Thyroid gland (tissue), 4 donors: ENCODE measurements around the gene EVI5L. TPM values are rescaled to one million over a fixed set of nuclear protein-coding genes. Genes with fewer than 3 reads are reported as not detected.

Experiments
- DNase-seq, 2 donors: peaks; one replicate each; pipeline ENCODE4 v3.0.0-alpha.2; 2019
- H3K27ac ChIP-seq, 3 donors: fragments of 200-600 bp; sonication (generic); 1 replicate in 2 of 3; 2 replicates in 1 of 3; pipeline ENCODE4 v1.5.1; 2016 to 2019; ENCODE audit warnings: mild to moderate bottlenecking in 1 of 3, moderate library complexity in 1 of 3
- H3K27me3 ChIP-seq: fragments of 200-600 bp; sonication (generic); one replicate; pipeline ENCODE4 v1.5.1; 2019
- H3K36me3 ChIP-seq, 2 donors: fragments of 200-600 bp; sonication (generic); one replicate each; pipeline ENCODE4 v1.5.1; 2016 to 2019
- H3K4me1 ChIP-seq, 2 donors: fragments of 200-600 bp; sonication (generic); one replicate each; pipeline ENCODE4 v1.5.1; 2017 to 2019
- H3K4me3 ChIP-seq, 3 donors: fragments of 200-600 bp; sonication (generic); replicated peaks in 1 of 3; 1 replicate in 2 of 3; 2 replicates in 1 of 3; pipeline ENCODE4 v1.5.1; 2016; ENCODE audit warnings: mild to moderate bottlenecking in 1 of 3
- H3K9me3 ChIP-seq: fragments of 200-600 bp; sonication (generic); one replicate; pipeline ENCODE4 v1.5.1; 2017
- CTCF ChIP-seq, 6 experiments: fragments of 200-600 bp in 3 of 6; fragments of 450-650 bp in 3 of 6; sonication (generic) in 3 of 6; IDR thresholded peaks; one replicate each; pipeline ENCODE4 v1.5.1; 2016 to 2019; ENCODE audit warnings: antibody characterized with exemption in 6 of 6, mild to moderate bottlenecking in 2 of 6, inconsistent platforms in 1 of 6, moderate library complexity in 1 of 6
- POLR2A ChIP-seq, 2 donors: fragments of 450-650 bp; IDR thresholded peaks; one replicate each; pipeline ENCODE4 v1.6.1; 2017; ENCODE audit warnings: antibody characterized with exemption in 2 of 2, mild to moderate bottlenecking in 2 of 2, moderate library complexity in 1 of 2
- WGBS, 2 donors: methylation state at CpG; one replicate each; pipeline ENCODE4 v1.1.5; 2017; 5-methylcytosine and 5-hydroxymethylcytosine counted together
- intact Hi-C: fragments of 100-400 bp; cut with DNase I; formaldehyde crosslinking; loops from one replicate; pipeline ENCODE4 v1.15.1; 2023
- total RNA-seq, 4 donors: library from RNA; depleted of rRNA; stranded (reverse); fragments of >200 nt; gene quantifications; one replicate each; pipeline ENCODE4 v1.2.3, GENCODE V29; 2016

Gene EVI5L
- total RNA-seq, 4 donors from 2014 or later = 9.8 to 29.3 (median 21.8) TPM

- Histone ChIP-seq H3K36me3 (no peaks in the 10 kb centered on the region), H3K27me3 (no peaks in the 10 kb centered on the region), H3K4me1 (no peaks in the 10 kb centered on the region), H3K9me3 (no peaks in the 10 kb centered on the region), H3K4me3 (no peak overlapping the region), H3K27ac (no peak overlapping the region)
- intact Hi-C loops = no loop called here
- TF ChIP-seq CTCF (IDR thresholded peaks at IDR 0.05) = no peak
- no peak for TF ChIP-seq POLR2A (IDR thresholded peaks at IDR 0.05)
- DNase-seq = no peak
- WGBS, 2 donors = 92% methylated on average over 4 of the region's 4 CpGs
These were observed 7.0 kb upstream of the EVI5L start for GRCh38 chr19:7822910-7823515.

GRCh38 chr19:7823686-7824301 is 6.2 kb upstream of the EVI5L start:
- no peak overlapping the region for H3K4me3 ChIP-seq
- intact Hi-C loops = no loop called here
- no peak for TF ChIP-seq CTCF (IDR thresholded peaks at IDR 0.05)
- no peak for TF ChIP-seq POLR2A (IDR thresholded peaks at IDR 0.05)
- H3K27ac ChIP-seq = no peak overlapping the region
- no peak for DNase-seq
- 46 to 56% methylated on average over 9 of the region's 9 CpGs for WGBS, 2 donors
- no peaks in the 10 kb centered on the region for H3K9me3 ChIP-seq
- no peaks in the 10 kb centered on the region for H3K4me1 ChIP-seq
- no peaks in the 10 kb centered on the region for H3K27me3 ChIP-seq
- no peaks in the 10 kb centered on the region for H3K36me3 ChIP-seq

- H3K27ac ChIP-seq = no peak overlapping the region
- DNase-seq = no peak
- H3K9me3 ChIP-seq = no peaks in the 10 kb centered on the region
- H3K27me3 ChIP-seq = no peaks in the 10 kb centered on the region
- H3K36me3 ChIP-seq = no peaks in the 10 kb centered on the region
- peak overlapping the region in 1 of 3 donors; percentile 3 for H3K4me3 ChIP-seq
- TF ChIP-seq POLR2A (IDR thresholded peaks at IDR 0.05) (no peak), CTCF (IDR thresholded peaks at IDR 0.05) (no peak)
- 8 to 10% methylated on average over 13 to 18 of the region's 18 CpGs for WGBS, 2 donors
- intact Hi-C loops = no loop called here
- H3K4me1 ChIP-seq = peaks cover 10 to 25% of the 10 kb centered on the region in 2 donors
These were observed 875 bp upstream of the EVI5L start for GRCh38 chr19:7829166-7829520.

GRCh38 chr19:7830272-7830771 is 304 bp downstream of the EVI5L start:
- H3K4me1 ChIP-seq = peaks cover 10 to 25% of the 10 kb centered on the region in 2 donors
- H3K36me3 ChIP-seq = no peaks in the 10 kb centered on the region
- intact Hi-C loops = no loop called here
- 0% methylated on average over 4 of the region's 53 CpGs; no CpG with 5 or more reads in 1 of the 2 donors for WGBS, 2 donors
- no peaks in the 10 kb centered on the region for H3K27me3 ChIP-seq
- TF ChIP-seq POLR2A (IDR thresholded peaks at IDR 0.05) (no peak), CTCF (IDR thresholded peaks at IDR 0.05) (no peak)
- peak overlapping the region in 1 of 3 donors; percentile 59 for H3K4me3 ChIP-seq
- H3K9me3 ChIP-seq = no peaks in the 10 kb centered on the region
- no peak overlapping the region for H3K27ac ChIP-seq
- DNase-seq = peak in 1 of 2 donors; percentile 20

- H3K9me3 ChIP-seq = no peaks in the 10 kb centered on the region
- peak overlapping the region in 1 of 3 donors; percentile 59 for H3K4me3 ChIP-seq
- TF ChIP-seq POLR2A (IDR thresholded peaks at IDR 0.05) = no peak
- TF ChIP-seq CTCF (IDR thresholded peaks at IDR 0.05) = no peak
- intact Hi-C loops = no loop called here
- H3K27me3 ChIP-seq = no peaks in the 10 kb centered on the region
- H3K4me1 ChIP-seq = peaks cover 10 to 25% of the 10 kb centered on the region in 2 donors
- H3K36me3 ChIP-seq = no peaks in the 10 kb centered on the region
- H3K27ac ChIP-seq = no peak overlapping the region
- WGBS, 2 donors = 47 to 66% methylated on average over 3 to 6 of the region's 7 CpGs
- DNase-seq = no peak
These were observed 805 bp downstream of the EVI5L start for GRCh38 chr19:7830823-7831222.
